GM13977 (cell line): ENCODE results near the gene GRIK5.

Experiments
- DNase-seq: peaks from one replicate; pipeline ENCODE4 v3.0.0; 2012; ENCODE audit warnings: low spot score
- in situ Hi-C: fragments of 300-500 bp; cut with MboI; formaldehyde crosslinking; loops from one replicate; pipeline ENCODE4 v1.12.0; 2022; ENCODE audit warnings: low sequenced_read_pairs, low pct_unique_long_range_greater_than_20kb, mixed read lengths, inconsistent platforms; ENCODE audit not compliant: unreplicated experiment
- TF ChIP-seq, protein P1 (sequence below): IDR thresholded peaks from 2 replicates; pipeline ENCODE4 v1.5.1; 2012; ENCODE audit warnings: mild to moderate bottlenecking, control low read depth; ENCODE audit not compliant: insufficient read depth; ENCODE audit errors: extremely low read depth, missing control alignments

Gene GRIK5

DNA sequence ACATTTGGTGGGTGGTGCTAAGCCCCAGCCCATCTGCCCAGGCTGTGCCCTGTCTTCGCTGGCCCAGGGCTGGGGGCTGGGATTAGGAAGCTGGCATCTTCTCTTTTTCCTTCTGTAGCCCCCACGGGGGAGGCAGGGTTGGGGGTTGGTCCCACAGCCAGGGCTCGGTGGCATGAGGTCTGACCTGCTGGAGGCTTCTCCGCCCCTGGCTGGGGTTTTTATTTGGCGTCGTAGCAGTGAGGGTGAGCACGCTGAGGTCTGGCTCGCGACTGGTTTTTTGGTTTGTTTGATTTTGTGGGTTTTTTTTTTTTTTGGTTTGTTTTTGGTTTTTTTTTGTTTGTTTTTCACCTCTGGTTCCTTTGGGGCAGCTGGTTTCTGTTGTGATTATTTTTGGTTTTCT, 20.7 kb upstream of the GRIK5 start:
- in situ Hi-C loops: no loop called here
- TF ChIP-seq, protein P1, sequence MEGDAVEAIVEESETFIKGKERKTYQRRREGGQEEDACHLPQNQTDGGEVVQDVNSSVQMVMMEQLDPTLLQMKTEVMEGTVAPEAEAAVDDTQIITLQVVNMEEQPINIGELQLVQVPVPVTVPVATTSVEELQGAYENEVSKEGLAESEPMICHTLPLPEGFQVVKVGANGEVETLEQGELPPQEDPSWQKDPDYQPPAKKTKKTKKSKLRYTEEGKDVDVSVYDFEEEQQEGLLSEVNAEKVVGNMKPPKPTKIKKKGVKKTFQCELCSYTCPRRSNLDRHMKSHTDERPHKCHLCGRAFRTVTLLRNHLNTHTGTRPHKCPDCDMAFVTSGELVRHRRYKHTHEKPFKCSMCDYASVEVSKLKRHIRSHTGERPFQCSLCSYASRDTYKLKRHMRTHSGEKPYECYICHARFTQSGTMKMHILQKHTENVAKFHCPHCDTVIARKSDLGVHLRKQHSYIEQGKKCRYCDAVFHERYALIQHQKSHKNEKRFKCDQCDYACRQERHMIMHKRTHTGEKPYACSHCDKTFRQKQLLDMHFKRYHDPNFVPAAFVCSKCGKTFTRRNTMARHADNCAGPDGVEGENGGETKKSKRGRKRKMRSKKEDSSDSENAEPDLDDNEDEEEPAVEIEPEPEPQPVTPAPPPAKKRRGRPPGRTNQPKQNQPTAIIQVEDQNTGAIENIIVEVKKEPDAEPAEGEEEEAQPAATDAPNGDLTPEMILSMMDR: no peak
- no peak for DNase-seq

DNA sequence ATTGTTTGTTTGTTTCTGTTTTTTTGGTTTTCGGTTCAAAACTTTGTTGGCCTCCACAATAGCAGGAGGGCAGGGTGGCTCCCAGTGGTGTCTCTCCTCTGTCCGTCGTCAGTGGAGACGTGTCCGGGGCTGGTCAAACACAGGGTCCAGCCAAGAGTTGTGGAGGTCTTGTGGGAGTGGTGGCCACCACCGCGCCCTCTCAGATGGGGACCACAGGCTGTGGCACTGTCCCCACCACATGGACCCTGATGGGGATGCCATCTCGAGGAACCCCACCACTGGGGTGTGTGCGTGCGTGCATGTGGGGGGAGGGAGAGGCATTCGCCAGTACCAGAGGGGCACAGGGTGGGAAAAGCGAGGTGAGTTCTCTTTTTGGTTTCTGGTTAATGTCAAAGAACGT, 19.8 kb upstream of the GRIK5 start:
- DNase-seq: no peak
- TF ChIP-seq, protein P1: no peak
- in situ Hi-C loops: no loop called here

DNA sequence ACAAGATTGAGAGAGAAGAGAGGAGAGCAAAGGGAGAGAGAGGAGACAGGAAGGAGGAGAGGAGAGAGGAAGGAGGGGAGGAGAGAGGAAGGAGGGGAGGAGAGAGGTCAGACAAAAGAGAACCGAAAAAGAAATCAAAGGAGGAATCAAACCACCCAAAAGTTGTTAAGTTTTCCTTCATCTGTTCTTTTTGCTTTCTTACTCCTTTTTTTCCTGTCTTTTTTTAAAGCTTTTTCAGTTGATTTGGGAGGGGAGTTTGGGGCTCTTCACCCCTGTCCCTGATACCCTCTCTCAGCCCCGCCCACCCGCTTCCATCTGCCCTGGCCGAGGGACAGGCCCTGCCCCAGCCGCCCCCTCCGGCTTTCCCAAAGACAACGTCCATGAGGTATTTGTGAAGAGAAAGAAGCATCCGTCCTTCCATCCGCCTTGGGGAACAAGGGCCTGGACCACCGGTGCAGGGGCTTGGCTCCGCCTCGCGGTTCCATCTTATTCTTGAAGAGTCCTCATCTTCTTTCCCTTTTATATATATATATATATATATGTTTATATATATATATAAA, 19.3 kb upstream of the GRIK5 start:
- TF ChIP-seq, protein P1: no peak
- in situ Hi-C loops: no loop called here

DNA sequence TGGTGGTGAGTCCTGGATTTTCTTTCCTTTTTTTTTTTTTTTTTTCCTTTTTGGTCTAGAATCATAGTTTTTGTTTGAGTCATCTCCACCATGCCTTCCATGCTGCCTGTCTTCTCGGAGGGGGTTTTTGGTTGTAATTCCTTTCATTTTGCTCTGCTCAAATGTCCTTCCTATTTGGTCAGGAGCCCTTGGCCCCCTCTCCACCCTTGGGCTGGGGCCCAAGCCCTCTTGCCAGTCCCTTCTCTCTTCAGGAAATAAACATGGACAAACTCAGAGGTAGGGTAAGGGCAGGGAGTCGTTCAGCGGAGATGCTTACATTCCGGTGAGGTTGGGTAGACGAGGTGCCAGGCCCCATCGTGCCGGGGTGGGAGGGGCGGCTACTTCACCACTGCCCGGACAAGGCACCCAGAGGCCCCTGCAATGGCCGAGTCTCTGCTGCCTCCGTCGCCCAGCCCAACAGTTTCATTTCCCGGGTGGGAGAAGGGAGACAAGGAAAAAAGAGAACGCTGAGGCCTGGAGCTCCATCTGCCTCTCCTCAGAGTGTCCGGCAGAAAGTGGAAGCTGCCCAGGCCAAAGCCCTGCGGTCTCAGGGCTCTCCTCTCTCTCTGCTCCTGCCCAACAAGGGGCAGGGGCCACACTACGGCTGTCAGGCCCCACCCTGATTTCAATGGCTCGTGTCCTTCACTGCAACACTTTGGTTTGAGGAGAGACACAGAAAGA, 18.6 kb upstream of the GRIK5 start:
- in situ Hi-C loops: no loop called here
- DNase-seq: no peak

More for the DNA sequence above, 19.3 kb upstream of the GRIK5 start:
- no peak for DNase-seq

DNA sequence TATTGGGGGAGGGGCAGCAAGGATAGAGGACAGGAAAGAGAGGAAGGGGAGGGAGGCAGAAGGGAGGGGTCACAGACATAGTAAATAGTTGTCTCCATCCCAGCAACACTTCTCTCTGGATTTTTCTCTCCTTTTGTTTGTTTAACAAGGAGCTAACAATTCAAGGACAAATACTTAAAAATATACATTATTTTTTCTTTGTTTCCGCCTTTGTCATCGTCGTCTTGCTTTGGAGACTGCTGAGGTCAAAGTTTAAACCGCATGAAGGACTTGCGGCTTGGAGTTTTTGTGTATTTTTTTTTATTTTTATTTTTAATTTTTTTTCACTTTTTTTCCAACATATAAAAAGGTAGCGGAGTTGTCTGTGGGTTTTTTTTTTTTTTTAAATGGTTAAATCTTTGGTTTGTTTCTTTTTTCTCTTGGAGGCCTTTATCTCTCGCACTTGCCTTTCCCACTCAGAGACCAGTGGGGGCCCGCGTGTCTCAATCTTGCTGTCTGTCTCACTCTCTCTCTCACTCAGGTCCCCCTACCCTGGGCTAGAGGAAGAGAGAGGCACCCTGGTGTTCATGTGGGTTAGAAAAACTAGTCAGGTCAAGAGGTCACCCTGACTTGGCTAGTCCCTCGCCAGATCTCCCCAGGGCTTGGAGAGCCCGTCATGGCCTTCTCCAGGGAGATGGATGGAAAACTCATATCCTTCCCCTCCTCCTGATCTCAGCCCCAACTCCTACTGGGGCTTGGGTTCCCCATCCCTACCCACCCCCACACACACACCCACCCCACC, 17.0 kb upstream of the GRIK5 start:
- in situ Hi-C loops: no loop called here
- no peak for DNase-seq
- TF ChIP-seq, protein P1: no peak

More for the DNA sequence above, 18.6 kb upstream of the GRIK5 start:
- TF ChIP-seq, protein P1: no peak

DNA sequence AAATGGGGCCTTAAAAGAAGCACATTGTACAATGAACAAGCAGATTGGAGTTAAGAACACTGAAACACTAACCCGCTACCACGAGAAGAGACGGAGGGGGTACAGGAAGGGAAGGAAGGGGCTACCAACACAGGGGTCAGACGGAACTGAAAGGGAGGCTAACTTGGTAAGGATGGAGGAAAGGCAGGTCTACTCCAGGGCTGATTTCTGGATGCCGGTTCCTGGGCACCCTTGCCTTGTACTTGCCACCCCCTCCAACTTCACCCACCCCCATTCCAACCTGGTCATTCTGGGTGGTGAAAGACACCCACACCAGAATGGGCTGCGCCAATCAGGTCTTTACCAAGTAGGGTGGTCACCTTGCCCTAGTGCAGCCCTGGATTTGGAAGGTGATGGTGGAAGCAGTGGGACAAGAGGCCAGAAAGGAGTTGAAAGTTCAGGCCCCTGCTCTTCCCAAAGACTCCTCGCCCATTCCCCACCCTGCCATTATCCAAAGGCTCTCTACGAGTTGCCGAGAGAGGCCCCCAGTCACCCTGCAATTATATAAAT, 16.3 kb upstream of the GRIK5 start:
- in situ Hi-C loops: no loop called here
- TF ChIP-seq, protein P1: no peak
- DNase-seq: no peak
